Loucy (cell line): Measurements from ENCODE around the gene NHLRC4.
A peak's percentile ranks its signal among the peaks of the same experiment; 100 is the strongest.

Source experiments
- H2AFZ ChIP-seq: fragments of 200-600 bp; sonication (generic); 2 replicates; pipeline ENCODE4 v1.6.0; 2016; ENCODE audit warnings: antibody characterized with exemption, mild to moderate bottlenecking, low read length, moderate library complexity
- H3F3A ChIP-seq: fragments of 200-600 bp; 2 replicates; pipeline ENCODE4 v1.6.0; 2016; ENCODE audit warnings: antibody characterized with exemption, low read depth, mild to moderate bottlenecking
- H3K27me3 ChIP-seq: fragments of 200-600 bp; sonication (generic); 2 replicates; pipeline ENCODE4 v1.6.1; 2014; ENCODE audit warnings: low read length, mild to moderate bottlenecking; ENCODE audit not compliant: insufficient read depth, poor library complexity, severe bottlenecking
- H3K36me3 ChIP-seq: fragments of 200-600 bp; sonication (generic); 2 replicates; pipeline ENCODE4 v1.6.1; 2016; ENCODE audit warnings: low read length; ENCODE audit not compliant: insufficient read depth
- H3K4me1 ChIP-seq: fragments of 200-600 bp; sonication (generic); 2 replicates; pipeline ENCODE4 v1.5.1; 2014; ENCODE audit warnings: low read length, mild to moderate bottlenecking; ENCODE audit not compliant: insufficient read depth, poor library complexity, severe bottlenecking
- H3K4me2 ChIP-seq: fragments of 200-600 bp; sonication (generic); 2 replicates; pipeline ENCODE4 v1.6.0; 2014; ENCODE audit warnings: antibody characterized with exemption, low read length, low read depth, mild to moderate bottlenecking; ENCODE audit not compliant: poor library complexity, severe bottlenecking
- H3K4me3 ChIP-seq: fragments of 200-600 bp; sonication (generic); 2 replicates; pipeline ENCODE4 v1.5.1; 2014; ENCODE audit warnings: low read length, mild to moderate bottlenecking, mixed read lengths; ENCODE audit not compliant: poor library complexity, severe bottlenecking
- H3K79me2 ChIP-seq: fragments of 200-600 bp; sonication (generic); 2 replicates; pipeline ENCODE4 v1.6.1; 2014; ENCODE audit warnings: low read length; ENCODE audit not compliant: insufficient read depth
- H3K9ac ChIP-seq: fragments of 200-600 bp; sonication (generic); 2 replicates; pipeline ENCODE4 v1.6.0; 2014; ENCODE audit warnings: mild to moderate bottlenecking, low read depth, low read length, moderate library complexity; ENCODE audit not compliant: poor library complexity, severe bottlenecking
- H3K9me2 ChIP-seq: fragments of 200-600 bp; sonication (generic); replicated peaks from 2 replicates; pipeline ENCODE4 v1.6.1; 2016; ENCODE audit warnings: low read depth, low read length, mixed read lengths
- H3K9me3 ChIP-seq: fragments of 200-600 bp; sonication (generic); 2 replicates; pipeline ENCODE4 v1.6.1; 2014; ENCODE audit warnings: mild to moderate bottlenecking, antibody characterized with exemption, low read length, low read depth; ENCODE audit not compliant: insufficient read depth
- H4K20me1 ChIP-seq: fragments of 200-600 bp; sonication (generic); 2 replicates; pipeline ENCODE4 v1.6.0; 2014; ENCODE audit warnings: antibody characterized with exemption, low read length, mild to moderate bottlenecking; ENCODE audit not compliant: insufficient read depth, poor library complexity, severe bottlenecking
- CTCF ChIP-seq: fragments of 200-600 bp; sonication (generic); conservative IDR thresholded peaks from 2 replicates; pipeline ENCODE4 v1.5.1; 2014; ENCODE audit warnings: mild to moderate bottlenecking, antibody characterized with exemption, low read length
- EZH2phosphoT487 ChIP-seq: fragments of 200-600 bp; IDR thresholded peaks from 2 replicates; pipeline ENCODE4 v1.6.1; 2018; ENCODE audit warnings: antibody characterized with exemption, mild to moderate bottlenecking, moderate library complexity, borderline replicate concordance

NHLRC4 gene

GRCh38 chr16:530111-530817 is 36.5 kb upstream of the NHLRC4 start:
- H3K9ac ChIP-seq = peak overlapping the region; percentile 84
- H3K4me2 ChIP-seq = peak overlapping the region; percentile 72
- no peaks in the 10 kb centered on the region for H3K9me2 ChIP-seq
- H3K79me2 ChIP-seq = peaks cover 53% of the 10 kb centered on the region
- H3K4me3 ChIP-seq = peak overlapping the region; percentile 79
- peaks cover 13% of the 10 kb centered on the region for H4K20me1 ChIP-seq
- no peaks in the 10 kb centered on the region for H3F3A ChIP-seq
- no peaks in the 10 kb centered on the region for H3K27me3 ChIP-seq
- H3K36me3 ChIP-seq = no peaks in the 10 kb centered on the region
- no peak overlapping the region for H2AFZ ChIP-seq
- H3K4me1 ChIP-seq = peaks cover 6% of the 10 kb centered on the region
- TF ChIP-seq CTCF (no peak), EZH2phosphoT487 (no peak)
- no peaks in the 10 kb centered on the region for H3K9me3 ChIP-seq

- no peaks in the 10 kb centered on the region for H3K27me3 ChIP-seq
- no peak for TF ChIP-seq EZH2phosphoT487
- no peak for TF ChIP-seq CTCF
- H3K4me2 ChIP-seq = no peak overlapping the region
- no peaks in the 10 kb centered on the region for H3K9me3 ChIP-seq
- peaks cover 51% of the 10 kb centered on the region for H3K79me2 ChIP-seq
- H3K9me2 ChIP-seq = no peaks in the 10 kb centered on the region
- H3K4me1 ChIP-seq = peaks cover 3% of the 10 kb centered on the region
- H3K36me3 ChIP-seq = no peaks in the 10 kb centered on the region
- peaks cover 13% of the 10 kb centered on the region for H4K20me1 ChIP-seq
- H3K9ac ChIP-seq = no peak overlapping the region
- H3K4me3 ChIP-seq = no peak overlapping the region
- H2AFZ ChIP-seq = no peak overlapping the region
- no peaks in the 10 kb centered on the region for H3F3A ChIP-seq
Measured at GRCh38 chr16:531494-532125, 35.2 kb upstream of the NHLRC4 start.

GRCh38 chr16:533391-534123 is 33.2 kb upstream of the NHLRC4 start:
- TF ChIP-seq EZH2phosphoT487 (no peak), CTCF (no peak)
- Histone ChIP-seq H3K4me2 (no peak overlapping the region), H3K4me3 (no peak overlapping the region), H3K9me3 (no peaks in the 10 kb centered on the region), H3K36me3 (no peaks in the 10 kb centered on the region), H4K20me1 (peaks cover 13% of the 10 kb centered on the region), H3K4me1 (peaks cover 3% of the 10 kb centered on the region), H3K27me3 (no peaks in the 10 kb centered on the region), H2AFZ (no peak overlapping the region), H3K9ac (no peak overlapping the region), H3K9me2 (no peaks in the 10 kb centered on the region), H3F3A (no peaks in the 10 kb centered on the region), H3K79me2 (peaks cover 45% of the 10 kb centered on the region)
